GM13977 (cell line): ENCODE results near the gene NME3.

Source experiments
- DNase-seq: peaks from one replicate; pipeline ENCODE4 v3.0.0; 2012; ENCODE audit warnings: low spot score
- in situ Hi-C: fragments of 300-500 bp; cut with MboI; formaldehyde crosslinking; loops from one replicate; pipeline ENCODE4 v1.12.0; 2022; ENCODE audit warnings: low sequenced_read_pairs, low pct_unique_long_range_greater_than_20kb, mixed read lengths, inconsistent platforms; ENCODE audit not compliant: unreplicated experiment
- TF ChIP-seq, protein P1 (sequence below): IDR thresholded peaks from 2 replicates; pipeline ENCODE4 v1.5.1; 2012; ENCODE audit warnings: mild to moderate bottlenecking, control low read depth; ENCODE audit not compliant: insufficient read depth; ENCODE audit errors: extremely low read depth, missing control alignments

NME3 gene

DNA sequence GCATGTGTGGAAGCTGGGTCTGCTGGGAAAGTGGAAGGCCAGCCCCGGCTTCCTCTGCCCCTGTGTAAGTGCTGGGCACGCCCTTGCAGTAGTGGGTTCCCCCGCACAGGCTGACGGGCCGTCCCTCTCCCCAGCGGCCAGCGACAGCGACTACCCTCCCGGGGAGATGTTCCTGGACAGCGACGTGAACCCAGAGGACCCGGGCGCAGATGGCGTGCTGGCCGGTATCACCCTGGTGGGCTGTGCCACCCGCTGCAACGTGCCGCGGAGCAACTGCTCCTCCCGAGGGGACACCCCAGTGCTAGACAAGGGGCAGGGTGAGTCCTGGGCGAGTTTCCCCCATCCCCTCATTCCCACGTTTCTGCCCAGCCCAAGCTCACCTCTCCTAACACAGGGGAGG is 5.5 kb downstream of the NME3 start:
- in situ Hi-C loops, result no loop called here
- no peak for DNase-seq

DNA sequence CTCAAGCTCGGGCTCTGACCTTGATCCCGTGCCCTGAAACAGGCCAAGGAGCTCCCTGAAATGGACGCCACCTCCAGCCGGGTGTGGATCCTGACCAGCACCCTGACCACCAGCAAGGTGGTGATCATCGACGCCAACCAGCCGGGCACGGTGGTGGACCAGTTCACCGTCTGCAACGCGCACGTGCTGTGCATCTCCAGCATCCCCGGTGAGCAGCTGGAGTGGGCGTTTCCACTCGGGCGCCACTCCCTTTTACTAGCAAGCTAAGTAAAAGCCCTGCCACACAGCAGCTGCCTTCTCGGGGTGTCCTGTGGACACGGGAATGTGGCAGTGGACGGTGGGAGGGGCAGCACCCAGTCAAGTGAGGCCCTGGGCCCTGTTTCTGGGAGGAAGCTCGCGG is 6.4 kb downstream of the NME3 start:
- TF ChIP-seq, protein P1, sequence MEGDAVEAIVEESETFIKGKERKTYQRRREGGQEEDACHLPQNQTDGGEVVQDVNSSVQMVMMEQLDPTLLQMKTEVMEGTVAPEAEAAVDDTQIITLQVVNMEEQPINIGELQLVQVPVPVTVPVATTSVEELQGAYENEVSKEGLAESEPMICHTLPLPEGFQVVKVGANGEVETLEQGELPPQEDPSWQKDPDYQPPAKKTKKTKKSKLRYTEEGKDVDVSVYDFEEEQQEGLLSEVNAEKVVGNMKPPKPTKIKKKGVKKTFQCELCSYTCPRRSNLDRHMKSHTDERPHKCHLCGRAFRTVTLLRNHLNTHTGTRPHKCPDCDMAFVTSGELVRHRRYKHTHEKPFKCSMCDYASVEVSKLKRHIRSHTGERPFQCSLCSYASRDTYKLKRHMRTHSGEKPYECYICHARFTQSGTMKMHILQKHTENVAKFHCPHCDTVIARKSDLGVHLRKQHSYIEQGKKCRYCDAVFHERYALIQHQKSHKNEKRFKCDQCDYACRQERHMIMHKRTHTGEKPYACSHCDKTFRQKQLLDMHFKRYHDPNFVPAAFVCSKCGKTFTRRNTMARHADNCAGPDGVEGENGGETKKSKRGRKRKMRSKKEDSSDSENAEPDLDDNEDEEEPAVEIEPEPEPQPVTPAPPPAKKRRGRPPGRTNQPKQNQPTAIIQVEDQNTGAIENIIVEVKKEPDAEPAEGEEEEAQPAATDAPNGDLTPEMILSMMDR, result no peak
- in situ Hi-C loops, result no loop called here
- no peak for DNase-seq

More for the DNA sequence above, 5.5 kb downstream of the NME3 start:
- TF ChIP-seq, protein P1, result no peak

DNA sequence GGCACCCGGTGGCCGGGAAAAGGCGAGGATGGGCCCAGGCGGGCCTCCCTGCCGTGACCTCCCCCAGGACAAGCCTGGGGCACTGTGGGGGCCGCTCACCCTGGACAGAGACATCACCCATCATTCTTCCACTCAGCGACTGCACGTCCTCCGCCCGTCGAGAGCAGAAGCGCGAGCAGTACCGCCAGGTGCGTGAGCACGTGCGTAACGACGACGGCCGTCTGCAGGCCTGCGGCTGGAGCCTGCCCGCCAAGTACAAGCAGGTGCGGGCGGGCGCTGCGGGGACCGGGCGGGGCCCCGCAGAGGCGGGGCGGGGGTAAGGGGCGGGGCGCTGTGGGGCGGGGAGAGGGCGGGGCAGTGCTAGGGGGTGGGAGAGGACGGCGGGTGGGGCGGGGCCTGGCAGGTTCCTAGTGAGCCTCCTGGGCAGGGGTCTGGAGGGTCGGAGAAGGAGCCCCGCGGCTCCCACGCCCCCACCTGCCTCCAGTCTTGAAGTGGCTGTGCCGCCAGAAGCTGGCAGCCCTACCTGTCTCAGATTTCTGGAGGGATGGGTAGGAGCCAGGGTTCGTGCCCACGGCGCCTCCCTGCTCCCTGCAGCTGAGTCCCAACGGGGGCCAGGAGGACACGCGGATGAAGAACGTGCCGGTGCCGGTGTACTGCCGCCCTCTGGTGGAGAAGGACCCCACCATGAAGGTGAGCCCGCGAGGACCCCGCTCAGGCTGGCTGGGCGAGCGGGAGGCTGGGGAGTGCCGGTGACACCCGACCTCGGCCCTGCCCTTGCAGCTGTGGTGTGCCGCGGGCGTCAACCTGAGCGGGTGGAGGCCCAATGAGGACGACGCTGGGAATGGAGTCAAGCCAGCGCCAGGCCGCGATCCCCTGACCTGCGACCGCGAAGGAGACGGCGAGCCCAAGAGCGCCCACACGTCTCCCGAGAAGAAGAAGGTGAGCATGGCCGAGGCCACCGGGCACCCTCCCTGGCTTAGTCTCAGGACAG is 7.5 kb downstream of the NME3 start:
- DNase-seq, result no peak
- in situ Hi-C loops, result no loop called here
- TF ChIP-seq, protein P1, result peak; percentile 12

DNA sequence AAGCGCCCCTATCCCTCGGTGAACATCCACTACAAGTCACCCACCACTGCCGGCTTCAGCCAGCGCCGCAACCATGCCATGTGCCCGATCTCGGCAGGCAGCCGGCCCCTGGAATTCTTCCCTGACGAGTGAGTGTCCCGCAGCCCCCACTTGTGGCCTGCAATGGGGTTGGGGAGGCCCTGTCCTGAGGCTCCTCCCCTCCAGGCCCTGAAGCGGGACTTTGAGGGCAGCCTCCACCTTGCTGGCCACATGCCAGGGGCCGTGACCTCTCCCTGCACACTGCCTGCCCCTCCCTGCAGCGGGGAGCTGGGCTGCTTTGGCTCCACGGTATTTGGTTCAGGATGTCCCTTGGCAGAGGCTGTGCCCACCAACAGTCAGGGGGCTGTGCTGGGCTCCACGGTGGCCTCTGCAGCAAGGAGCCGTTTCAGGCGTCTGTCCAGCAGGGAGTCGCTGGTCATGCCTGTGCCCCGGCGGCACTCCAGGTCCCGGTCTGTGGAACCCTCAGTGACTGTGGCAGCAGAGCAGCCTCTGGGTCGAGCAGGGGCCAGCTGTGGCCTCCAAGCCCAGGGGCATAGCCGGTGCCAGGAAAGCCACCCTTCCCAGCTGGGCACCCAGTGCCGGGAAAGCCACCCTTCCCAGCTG is 8.3 kb downstream of the NME3 start:
- TF ChIP-seq, protein P1, result no peak
- no peak for DNase-seq
- in situ Hi-C loops, result no loop called here

DNA sequence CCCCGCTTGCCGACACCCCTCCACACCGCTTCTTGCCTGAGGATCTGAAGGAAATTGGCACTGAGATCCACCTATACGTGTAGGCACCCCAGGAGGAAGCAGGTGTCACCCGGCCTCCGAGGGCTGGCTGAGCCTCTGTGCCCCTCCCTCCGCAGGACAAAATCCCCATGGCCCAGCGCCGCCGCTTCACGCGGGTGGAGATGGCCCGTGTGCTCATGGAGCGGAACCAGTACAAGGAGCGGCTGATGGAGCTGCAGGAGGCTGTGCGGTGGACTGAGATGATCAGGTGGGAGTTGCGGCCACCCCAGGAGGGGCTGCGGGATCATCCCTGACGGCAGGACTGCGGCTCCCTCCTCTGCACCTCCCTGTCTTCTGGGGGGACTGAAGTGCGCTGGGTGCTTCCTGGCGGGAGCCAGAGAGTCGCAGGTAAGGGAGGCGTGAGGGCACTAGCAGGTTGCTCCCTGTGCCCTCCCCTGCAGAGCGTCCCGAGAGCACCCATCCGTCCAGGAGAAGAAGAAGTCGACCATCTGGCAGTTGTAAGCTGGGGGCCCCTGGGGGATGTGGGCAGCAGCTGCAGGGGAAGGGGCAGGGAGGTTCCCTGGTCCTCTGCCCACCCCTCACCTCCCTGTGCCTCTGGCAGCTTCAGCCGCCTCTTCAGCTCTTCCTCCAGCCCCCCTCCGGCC is 9.0 kb downstream of the NME3 start:
- TF ChIP-seq, protein P1, result no peak
- no peak for DNase-seq
- in situ Hi-C loops, result no loop called here

DNA sequence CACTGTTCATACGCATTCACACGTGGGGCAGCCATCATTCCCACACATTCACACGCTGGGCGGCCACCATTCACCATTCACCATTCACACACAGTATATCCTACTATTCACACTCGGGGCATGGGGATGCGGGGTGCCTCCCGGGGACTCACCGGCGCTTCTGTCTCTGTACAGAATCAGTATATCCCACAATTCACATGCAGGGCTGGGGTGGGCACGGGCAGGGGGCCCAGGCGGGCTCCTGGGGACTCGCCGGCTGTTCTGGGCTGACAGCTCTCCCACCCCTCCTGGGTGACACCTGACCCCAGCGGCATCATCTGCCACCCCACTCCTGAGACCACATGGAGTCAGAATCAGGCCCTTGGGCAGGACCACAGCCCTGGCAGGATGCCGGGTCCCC is 9.6 kb downstream of the NME3 start:
- TF ChIP-seq, protein P1, result no peak
- no peak for DNase-seq
- in situ Hi-C loops, result no loop called here
